Left forelimb (tissue), 1 donor: ENCODE measurements around the gene APOA4.
"Not testable (repeated sequence)": the region's sequence is repeated elsewhere in the genome, so short reads cannot be mapped to it uniquely, and the experiment has no call there.

ENCODE experiments used
- DNase-seq: peaks from one replicate; pipeline ENCODE4 v3.0.0-alpha.2; 2018; ENCODE audit warnings: low spot score

Gene APOA4

GRCh38 chr11:116829525-116830183 lies 6.5 kb upstream of the APOA4 start, which contains the start of gene APOC3:
Gene APOC3 (plus strand): TSS chr11:116829907. CDS start chr11:116830583, 676 bp downstream.
- DNase-seq: no peak

- DNase-seq: no peak
These were observed 5.8 kb upstream of the APOA4 start for GRCh38 chr11:116828632-116829524.

DNA sequence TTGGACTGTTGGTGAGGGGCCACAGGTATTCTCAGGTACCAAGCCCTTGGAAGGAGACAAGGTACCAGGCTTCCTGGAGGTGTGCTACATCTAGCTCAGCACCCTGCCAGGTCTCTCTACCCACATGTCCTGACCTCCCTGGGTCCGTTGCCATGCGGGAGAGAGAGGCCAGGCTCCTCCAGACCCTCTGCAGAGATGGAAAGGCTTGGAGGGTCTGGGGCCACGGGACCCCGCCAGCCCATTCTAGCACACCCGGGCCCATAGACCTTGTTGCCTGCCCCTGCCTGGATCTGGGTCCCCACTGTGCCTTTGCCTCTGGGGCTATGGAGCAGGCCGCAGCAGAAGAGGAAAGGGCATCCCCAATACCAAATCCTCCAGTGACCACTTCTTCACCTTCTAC lies 4.4 kb upstream of the APOA4 start:
- no peak for DNase-seq

GRCh38 chr11:116826751-116827431 lies 3.8 kb upstream of the APOA4 start:
- no peak for DNase-seq

DNA sequence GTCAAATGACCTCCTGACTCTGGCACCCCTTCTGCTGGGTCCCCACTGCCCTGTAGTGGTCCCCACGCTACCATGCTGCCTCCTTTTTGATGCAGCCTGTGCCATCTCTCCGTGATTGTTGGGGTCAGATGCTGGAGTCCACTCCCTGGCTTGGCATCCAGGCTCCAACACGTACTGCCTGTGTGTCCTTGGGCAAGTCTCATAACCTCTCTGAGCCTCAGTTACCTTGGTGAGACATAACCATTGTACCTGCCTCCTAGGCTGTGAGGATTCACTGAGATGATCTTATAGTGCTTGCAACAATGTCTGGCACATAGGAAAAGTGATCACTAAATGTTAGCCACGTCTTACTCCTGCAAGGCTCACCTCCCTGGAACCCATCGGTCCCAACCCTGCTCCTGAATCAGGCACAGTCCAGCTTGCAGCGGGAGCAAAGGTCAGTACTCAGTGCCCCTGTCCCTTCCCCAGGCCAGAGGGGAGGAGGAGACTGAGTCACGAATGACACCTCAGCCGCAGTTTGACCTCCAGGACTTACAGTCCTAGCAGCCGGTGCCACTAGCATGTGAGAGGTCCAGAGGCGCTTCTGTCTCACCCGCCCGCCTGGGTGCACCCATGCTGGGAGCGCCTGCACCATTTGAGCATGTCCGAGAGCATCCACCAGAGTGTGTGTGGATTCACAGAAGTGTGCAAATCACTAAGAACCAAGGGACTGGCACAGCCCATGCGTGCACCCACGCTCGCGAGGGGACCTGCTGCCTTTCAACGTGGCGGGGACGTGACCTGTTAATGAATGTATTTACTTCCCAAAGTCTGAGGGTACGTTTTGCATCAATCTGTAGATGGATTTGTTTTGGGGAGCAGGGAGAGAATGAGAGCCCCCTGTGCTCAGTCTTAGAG lies 3.0 kb upstream of the APOA4 start:
- no peak for DNase-seq

DNA sequence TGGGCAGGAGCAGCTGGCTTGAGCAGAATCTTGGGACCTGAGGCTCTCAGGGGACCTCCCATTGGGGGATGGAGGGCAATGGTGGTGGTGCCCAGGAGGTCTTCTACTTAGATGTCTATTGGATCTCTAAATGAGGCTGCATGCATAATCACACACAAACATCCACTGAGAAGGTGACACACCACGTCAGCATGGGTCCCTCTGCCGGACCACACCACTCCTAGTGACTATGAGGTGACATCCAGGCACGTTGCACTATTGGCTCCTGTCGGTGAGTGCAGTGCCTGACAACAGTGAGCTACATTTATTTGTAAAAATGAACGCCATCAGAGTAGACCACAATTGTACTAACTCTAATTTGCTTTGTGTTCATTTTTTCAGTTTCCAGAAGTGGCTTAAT lies 2.3 kb upstream of the APOA4 start:
- DNase-seq: no peak

GRCh38 chr11:116822575-116822974 lies 529 bp downstream of the APOA4 start:
- DNase-seq: no peak

DNA sequence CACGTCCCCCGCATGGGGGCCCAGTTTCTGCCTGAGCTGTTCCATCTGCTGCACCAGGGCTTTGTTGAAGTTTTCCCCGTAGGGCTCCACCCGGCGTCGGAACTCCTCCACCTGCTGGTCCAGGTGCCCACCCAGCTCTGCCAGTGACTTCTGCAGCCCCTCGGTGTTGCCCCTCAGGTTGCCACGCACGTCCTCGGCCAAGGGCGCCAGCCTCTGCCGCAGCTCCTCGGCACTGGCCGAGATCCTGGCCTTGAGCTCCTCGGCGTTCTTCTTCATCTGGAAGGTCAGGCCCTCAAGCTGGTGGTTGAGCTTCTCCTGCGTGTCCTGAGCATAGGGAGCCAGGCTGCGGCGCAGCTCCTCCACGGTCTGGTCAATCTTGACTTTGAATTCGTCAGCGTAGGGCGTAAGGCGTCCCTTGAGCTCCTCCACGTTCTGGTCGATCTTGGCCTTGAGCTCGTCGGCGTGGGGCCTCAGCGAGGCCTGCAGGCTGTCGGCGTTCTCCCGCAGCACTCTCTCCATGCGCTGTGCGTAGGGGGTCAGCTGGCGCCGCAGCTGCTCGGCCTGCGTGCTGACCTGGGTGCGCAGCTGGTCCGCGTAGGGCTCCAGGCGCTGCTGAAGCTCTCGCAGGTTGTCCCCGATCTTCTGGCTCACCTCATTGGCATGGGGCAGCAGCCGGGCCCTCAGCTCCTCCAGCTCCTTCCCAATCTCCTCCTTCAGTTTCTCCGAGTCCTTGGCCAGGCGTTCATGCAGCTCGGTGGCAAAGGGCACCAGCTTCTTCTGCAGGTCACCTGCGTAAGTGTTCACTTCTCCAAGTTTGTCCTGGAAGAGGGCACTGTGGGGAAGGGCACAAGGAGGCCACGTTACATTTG lies 1.8 kb downstream of the APOA4 start:
- DNase-seq: no peak

DNA sequence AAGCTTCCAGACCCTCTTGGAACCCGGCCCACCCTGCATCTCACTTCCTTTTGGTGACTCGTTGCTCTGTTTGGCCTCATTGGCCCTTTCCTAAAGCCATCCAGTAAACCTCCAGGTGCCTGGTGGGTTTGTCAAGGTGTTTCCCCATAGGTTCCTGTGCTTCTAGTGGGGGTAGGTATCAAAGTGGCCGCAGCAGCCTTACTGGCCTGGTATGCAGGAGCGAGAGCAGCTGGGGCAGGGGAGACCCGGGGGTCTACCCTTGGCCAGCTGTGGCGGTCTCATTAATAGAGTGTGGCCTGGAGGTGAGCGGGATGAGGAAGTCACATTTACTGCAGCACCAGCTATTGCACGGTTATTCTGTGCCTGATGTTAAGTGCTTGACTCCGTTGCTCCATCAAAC lies 4.1 kb downstream of the APOA4 start:
- DNase-seq: no peak

DNA sequence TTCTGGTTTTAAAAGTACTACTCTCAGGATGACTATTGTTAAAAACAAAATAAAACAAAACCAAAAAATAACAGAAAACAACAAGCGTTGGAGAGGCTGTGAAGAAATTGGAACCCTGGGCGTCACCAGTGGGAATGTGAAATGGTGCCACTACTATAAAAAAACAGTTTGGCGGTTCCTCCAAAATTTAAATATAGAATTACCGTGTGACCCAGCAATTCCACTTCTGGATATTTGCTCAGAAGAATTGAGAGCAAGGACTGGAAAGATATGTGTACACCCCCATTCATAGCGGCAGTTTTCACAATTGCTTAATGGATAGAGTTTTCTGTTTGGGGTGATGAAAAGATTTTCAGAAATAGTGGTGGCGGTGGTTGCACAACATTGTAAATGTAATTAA lies 8.6 kb downstream of the APOA4 start:
- no peak for DNase-seq

DNA sequence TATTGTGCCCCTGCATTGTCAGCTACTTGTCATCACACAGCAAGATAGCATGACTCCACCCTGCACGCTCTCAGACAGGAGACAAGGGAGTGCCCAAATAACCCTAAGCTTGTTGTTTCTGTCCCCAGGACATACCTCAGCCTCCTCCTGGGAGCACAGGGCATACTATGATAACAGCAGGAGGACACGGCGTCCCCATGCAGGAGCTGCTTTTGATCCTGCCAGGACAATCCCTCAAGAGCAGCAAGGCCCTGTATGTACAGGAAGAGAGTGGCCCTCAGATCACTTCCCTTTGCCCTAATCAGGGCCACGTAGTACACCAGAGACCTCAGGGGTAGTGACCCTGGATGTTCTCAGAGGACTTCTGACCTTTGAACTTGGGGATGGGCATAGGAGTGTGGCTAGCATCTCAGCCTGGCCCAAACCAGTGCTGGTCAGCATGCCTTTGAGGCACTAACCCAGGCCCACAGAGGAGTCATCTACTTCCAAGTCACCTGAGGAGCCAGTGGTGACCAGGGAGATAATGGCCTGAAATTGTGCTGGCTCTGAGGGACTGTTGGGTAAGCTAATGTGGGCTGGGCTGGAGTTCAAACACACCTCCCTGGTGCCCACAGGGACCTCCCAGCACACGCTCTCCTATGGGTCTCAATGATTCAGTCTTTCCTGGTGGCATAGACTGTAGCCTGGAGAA lies 9.2 kb downstream of the APOA4 start:
- DNase-seq: no peak

GRCh38 chr11:116813170-116813569 lies 9.9 kb downstream of the APOA4 start:
- DNase-seq: no peak

- DNase-seq: no peak
These were observed 11.0 kb downstream of the APOA4 start for GRCh38 chr11:116812109-116812508.

GRCh38 chr11:116811194-116811593 lies 11.9 kb downstream of the APOA4 start:
- no peak for DNase-seq

GRCh38 chr11:116808262-116809175 lies 14.6 kb downstream of the APOA4 start:
- DNase-seq: no peak

DNA sequence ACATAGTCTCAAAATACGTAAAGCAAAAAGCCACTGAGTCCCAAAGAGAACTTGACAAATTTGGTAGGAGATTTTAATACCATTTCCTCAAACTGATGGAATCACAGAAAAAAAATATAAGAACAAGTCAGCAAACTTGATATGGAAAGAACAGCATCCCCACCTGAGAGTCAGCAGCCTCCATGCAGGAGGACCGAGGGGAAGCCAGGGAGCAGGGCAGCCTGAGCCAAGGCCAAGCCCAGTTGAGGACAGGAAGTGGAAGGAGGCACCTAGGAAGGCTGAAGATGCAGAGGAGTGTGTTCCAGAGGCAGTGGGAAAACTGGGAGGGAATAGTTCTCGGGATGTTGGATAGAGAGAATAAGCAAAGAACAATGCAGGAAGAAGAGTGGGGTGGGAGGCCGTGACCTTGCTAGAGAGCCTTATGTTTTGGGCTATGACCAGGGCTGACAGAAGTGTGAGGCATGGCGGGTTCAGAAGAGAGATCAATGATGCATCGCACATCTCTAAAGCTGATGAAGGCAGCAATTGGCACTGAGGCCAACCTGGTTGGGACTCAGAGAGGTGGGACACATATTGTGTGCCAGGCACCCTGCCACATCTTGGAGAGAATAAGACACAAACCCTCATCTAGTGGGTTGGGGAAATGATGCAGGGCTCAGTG lies 15.4 kb downstream of the APOA4 start:
- no peak for DNase-seq

DNA sequence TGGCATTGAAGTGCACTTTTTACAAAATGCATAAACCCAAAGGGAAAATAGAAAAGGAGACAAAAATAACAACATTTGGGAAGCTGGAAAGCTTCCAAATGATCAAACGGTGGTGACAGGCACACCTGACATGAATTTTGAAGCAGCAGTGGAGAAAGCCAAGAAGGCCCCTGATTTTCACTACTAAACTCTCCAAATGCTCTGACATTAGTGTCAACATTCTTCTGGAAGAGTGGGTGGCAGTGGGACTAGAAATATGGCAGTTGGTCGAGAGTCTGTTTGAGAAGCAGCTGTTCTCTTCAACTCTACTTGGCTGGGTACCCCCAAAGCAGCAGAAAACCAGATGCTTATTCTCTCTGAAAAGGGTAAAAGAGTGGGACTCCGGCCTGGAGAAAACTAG lies 19.1 kb downstream of the APOA4 start:
- DNase-seq: no peak

GRCh38 chr11:116801662-116802061 lies 21.4 kb downstream of the APOA4 start:
- DNase-seq: not testable (repeated sequence)

DNA sequence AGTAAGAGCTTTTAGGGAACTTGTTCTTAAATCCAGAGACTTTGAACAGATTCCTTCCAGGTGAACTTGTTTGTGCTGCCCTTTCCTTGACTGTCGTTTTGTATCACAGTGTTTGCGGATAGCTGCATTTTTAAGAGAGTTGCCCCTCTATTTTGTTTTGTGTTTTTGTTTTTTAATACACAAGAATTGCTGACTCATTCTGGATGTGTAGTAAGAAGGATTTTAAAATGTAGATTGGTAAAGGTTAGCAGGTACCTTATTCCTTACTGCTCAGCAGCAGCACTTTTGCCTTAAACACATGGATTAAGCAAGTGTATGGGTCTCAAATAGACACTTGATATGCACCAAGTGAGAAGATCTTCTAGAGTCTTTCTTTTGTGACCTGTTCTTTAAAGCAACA lies 22.5 kb downstream of the APOA4 start:
- no peak for DNase-seq
